PC-3 (cell line): Measurements from ENCODE around the gene TFAP2D.

Experiments
- EZH2phosphoT487 ChIP-seq: fragments of 300-600 bp; sonication (generic); IDR thresholded peaks from 2 replicates; pipeline ENCODE4 v1.6.1; 2018; ENCODE audit warnings: mild to moderate bottlenecking, antibody characterized with exemption, low read length, borderline replicate concordance
- TF ChIP-seq, protein P1 (sequence below): fragments of 300-600 bp; sonication (generic); conservative IDR thresholded peaks from 2 replicates; pipeline ENCODE4 v1.5.1; 2017; ENCODE audit warnings: antibody characterized with exemption, low read depth, mild to moderate bottlenecking, low read length

DNA sequence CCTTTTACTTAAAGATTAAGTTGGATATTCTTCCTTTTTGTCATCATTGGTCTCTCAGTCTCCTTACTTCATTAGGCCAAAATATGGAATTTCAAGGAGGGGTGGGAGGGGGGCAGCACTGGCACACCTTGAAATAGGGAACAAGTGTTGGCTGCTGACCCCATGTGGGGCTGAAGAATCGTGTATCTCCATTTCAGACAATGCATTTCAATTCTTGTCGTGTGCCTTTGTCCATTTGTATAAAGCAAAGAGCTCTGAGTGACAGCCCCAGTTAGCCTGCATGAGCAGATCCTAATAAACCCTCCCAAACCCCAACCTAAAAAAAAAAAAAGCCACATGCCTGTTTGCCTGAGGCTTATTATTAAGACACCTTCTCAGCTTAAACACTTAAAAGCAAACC is 1.0 kb upstream of the TFAP2D start:
- TF ChIP-seq, protein P1, sequence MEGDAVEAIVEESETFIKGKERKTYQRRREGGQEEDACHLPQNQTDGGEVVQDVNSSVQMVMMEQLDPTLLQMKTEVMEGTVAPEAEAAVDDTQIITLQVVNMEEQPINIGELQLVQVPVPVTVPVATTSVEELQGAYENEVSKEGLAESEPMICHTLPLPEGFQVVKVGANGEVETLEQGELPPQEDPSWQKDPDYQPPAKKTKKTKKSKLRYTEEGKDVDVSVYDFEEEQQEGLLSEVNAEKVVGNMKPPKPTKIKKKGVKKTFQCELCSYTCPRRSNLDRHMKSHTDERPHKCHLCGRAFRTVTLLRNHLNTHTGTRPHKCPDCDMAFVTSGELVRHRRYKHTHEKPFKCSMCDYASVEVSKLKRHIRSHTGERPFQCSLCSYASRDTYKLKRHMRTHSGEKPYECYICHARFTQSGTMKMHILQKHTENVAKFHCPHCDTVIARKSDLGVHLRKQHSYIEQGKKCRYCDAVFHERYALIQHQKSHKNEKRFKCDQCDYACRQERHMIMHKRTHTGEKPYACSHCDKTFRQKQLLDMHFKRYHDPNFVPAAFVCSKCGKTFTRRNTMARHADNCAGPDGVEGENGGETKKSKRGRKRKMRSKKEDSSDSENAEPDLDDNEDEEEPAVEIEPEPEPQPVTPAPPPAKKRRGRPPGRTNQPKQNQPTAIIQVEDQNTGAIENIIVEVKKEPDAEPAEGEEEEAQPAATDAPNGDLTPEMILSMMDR = no peak
- no peak for TF ChIP-seq EZH2phosphoT487
